OCI-LY1 (cell line): Measurements from ENCODE around the gene IGFBP5.

Experiments
- H2AFZ ChIP-seq: fragments of 200-600 bp; sonication (generic), shearing (Covaris generic); 2 replicates; pipeline ENCODE4 v1.6.0; 2014; ENCODE audit warnings: antibody characterized with exemption, mild to moderate bottlenecking, low read length
- H3F3A ChIP-seq: fragments of 200-600 bp; sonication (generic), shearing (Covaris generic); 2 replicates; pipeline ENCODE4 v1.6.0; 2014; ENCODE audit warnings: mild to moderate bottlenecking, antibody characterized with exemption, low read length, moderate library complexity; ENCODE audit not compliant: insufficient read depth
- H3K27ac ChIP-seq: fragments of 200-600 bp; sonication (generic); 2 replicates; pipeline ENCODE4 v1.5.1; 2014; ENCODE audit warnings: low read length, mixed run types, mild to moderate bottlenecking, low read depth; ENCODE audit not compliant: poor library complexity, severe bottlenecking
- H3K27me3 ChIP-seq: fragments of 200-600 bp; sonication (generic); 2 replicates; pipeline ENCODE4 v1.6.0; 2014; ENCODE audit warnings: antibody characterized with exemption, mild to moderate bottlenecking, low read length, moderate library complexity; ENCODE audit not compliant: insufficient read depth
- H3K36me3 ChIP-seq: fragments of 200-600 bp; sonication (generic); 2 replicates; pipeline ENCODE4 v1.6.1; 2014; ENCODE audit warnings: mild to moderate bottlenecking, antibody characterized with exemption, low read length, moderate library complexity, mixed read lengths; ENCODE audit not compliant: insufficient read depth
- H3K4me1 ChIP-seq: fragments of 200-600 bp; sonication (generic); 2 replicates; pipeline ENCODE4 v1.5.1; 2014; ENCODE audit warnings: mild to moderate bottlenecking, low read length, moderate library complexity; ENCODE audit not compliant: insufficient read depth, severe bottlenecking
- H3K4me2 ChIP-seq: fragments of 200-600 bp; sonication (generic), shearing (Covaris generic); 2 replicates; pipeline ENCODE4 v1.6.1; 2014; ENCODE audit warnings: low read length
- H3K4me3 ChIP-seq: fragments of 200-600 bp; sonication (generic); 2 replicates; pipeline ENCODE4 v1.5.1; 2014; ENCODE audit warnings: low read length, low read depth, mild to moderate bottlenecking, mixed read lengths; ENCODE audit not compliant: poor library complexity, severe bottlenecking
- H3K79me2 ChIP-seq: fragments of 200-600 bp; shearing (Covaris generic); 2 replicates; pipeline ENCODE4 v1.6.1; 2016; ENCODE audit warnings: mixed run types, low read length, mixed read lengths; ENCODE audit not compliant: insufficient read depth
- H3K9ac ChIP-seq: fragments of 200-600 bp; sonication (generic), shearing (Covaris generic); 2 replicates; pipeline ENCODE4 v1.6.1; 2014; ENCODE audit warnings: mild to moderate bottlenecking, low read length, mixed read lengths
- H3K9me2 ChIP-seq: fragments of 200-600 bp; sonication (generic), shearing (Covaris generic); 2 replicates; pipeline ENCODE4 v1.6.1; 2014; ENCODE audit warnings: low read depth, mild to moderate bottlenecking, low read length, mixed read lengths
- H3K9me3 ChIP-seq: fragments of 200-600 bp; shearing (Covaris generic); 2 replicates; pipeline ENCODE4 v1.6.1; 2014; ENCODE audit warnings: low read length, mixed read lengths
- H4K20me1 ChIP-seq: fragments of 200-600 bp; sonication (generic), shearing (Covaris generic); 2 replicates; pipeline ENCODE4 v1.6.0; 2016; ENCODE audit warnings: mild to moderate bottlenecking, low read length; ENCODE audit not compliant: insufficient read depth
- EZH2 ChIP-seq: fragments of 200-600 bp; sonication (generic), shearing (Covaris generic); IDR thresholded peaks from 2 replicates; pipeline ENCODE4 v1.8.0; 2017; ENCODE audit warnings: borderline replicate concordance, mixed run types, mild to moderate bottlenecking, antibody characterized with exemption, low read length, moderate library complexity, mixed read lengths
- TF ChIP-seq, protein P1 (sequence below): fragments of 200-600 bp; sonication (generic), shearing (Covaris generic); IDR thresholded peaks from 2 replicates; pipeline ENCODE4 v1.5.1; 2017; ENCODE audit warnings: mild to moderate bottlenecking, antibody characterized with exemption, low read length, moderate library complexity, mixed read lengths

Gene IGFBP5

DNA sequence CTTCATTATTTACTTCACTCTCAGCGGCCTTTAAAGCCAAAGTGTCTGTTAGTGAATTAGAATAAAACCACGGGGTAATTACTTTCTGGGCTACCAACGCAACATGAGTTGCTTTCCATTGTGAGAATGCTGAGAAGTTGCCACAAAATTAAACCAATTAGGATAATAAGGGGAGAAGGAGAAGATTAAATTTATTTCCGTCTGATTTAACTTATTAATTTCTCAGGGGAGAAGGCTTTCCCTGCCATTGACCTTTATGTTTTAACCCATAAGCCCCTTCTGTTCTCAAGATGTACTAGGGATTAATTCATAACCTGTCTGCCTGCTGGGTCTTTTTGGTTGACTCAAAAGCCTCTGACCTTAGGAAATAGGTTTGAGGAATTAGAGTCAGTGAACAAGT lies 42.3 kb upstream of the IGFBP5 start:
- Histone ChIP-seq H3K36me3 (no peaks in the 10 kb centered on the region), H3K4me2 (no peak overlapping the region), H3K27me3 (no peaks in the 10 kb centered on the region; the same call in 1 of the 2 replicates), H3K79me2 (no peaks in the 10 kb centered on the region), H2AFZ (no peak overlapping the region), H4K20me1 (no peaks in the 10 kb centered on the region), H3F3A (no peaks in the 10 kb centered on the region), H3K4me3 (no peak overlapping the region), H3K9me3 (no peaks in the 10 kb centered on the region), H3K9me2 (no peaks in the 10 kb centered on the region), H3K4me1 (no peaks in the 10 kb centered on the region), H3K27ac (no peak overlapping the region), H3K9ac (no peak overlapping the region)
- TF ChIP-seq, protein P1, sequence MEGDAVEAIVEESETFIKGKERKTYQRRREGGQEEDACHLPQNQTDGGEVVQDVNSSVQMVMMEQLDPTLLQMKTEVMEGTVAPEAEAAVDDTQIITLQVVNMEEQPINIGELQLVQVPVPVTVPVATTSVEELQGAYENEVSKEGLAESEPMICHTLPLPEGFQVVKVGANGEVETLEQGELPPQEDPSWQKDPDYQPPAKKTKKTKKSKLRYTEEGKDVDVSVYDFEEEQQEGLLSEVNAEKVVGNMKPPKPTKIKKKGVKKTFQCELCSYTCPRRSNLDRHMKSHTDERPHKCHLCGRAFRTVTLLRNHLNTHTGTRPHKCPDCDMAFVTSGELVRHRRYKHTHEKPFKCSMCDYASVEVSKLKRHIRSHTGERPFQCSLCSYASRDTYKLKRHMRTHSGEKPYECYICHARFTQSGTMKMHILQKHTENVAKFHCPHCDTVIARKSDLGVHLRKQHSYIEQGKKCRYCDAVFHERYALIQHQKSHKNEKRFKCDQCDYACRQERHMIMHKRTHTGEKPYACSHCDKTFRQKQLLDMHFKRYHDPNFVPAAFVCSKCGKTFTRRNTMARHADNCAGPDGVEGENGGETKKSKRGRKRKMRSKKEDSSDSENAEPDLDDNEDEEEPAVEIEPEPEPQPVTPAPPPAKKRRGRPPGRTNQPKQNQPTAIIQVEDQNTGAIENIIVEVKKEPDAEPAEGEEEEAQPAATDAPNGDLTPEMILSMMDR: no peak
- TF ChIP-seq EZH2: no peak

DNA sequence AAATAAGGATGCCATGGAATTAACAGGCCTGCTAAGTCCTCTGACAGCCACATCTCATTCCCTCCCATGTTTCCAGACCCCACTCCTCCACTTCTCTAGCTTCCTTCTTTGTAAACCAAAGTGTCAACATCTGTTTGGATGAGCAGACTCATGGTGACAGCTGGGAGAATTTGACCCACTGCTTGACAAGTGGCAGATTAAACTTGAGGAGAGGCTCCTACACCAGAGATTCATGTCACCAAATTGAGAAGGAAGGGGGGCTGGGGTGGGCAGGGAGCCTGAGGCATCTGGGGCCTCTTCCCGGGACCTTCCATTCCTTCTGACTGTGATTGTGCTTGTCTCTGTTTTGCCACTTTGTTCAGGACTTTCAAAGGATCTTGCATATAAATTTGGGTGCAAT lies 41.0 kb upstream of the IGFBP5 start:
- Histone ChIP-seq H3K9me2 (no peaks in the 10 kb centered on the region), H4K20me1 (no peaks in the 10 kb centered on the region), H3K4me1 (no peaks in the 10 kb centered on the region), H3K27me3 (no peaks in the 10 kb centered on the region; the same call in 1 of the 2 replicates), H3K4me3 (no peak overlapping the region), H3K4me2 (no peak overlapping the region), H3K36me3 (no peaks in the 10 kb centered on the region), H2AFZ (no peak overlapping the region), H3K9me3 (no peaks in the 10 kb centered on the region), H3K79me2 (no peaks in the 10 kb centered on the region), H3K9ac (no peak overlapping the region), H3F3A (no peaks in the 10 kb centered on the region), H3K27ac (no peak overlapping the region)
- TF ChIP-seq, protein P1: no peak
- no peak for TF ChIP-seq EZH2

DNA sequence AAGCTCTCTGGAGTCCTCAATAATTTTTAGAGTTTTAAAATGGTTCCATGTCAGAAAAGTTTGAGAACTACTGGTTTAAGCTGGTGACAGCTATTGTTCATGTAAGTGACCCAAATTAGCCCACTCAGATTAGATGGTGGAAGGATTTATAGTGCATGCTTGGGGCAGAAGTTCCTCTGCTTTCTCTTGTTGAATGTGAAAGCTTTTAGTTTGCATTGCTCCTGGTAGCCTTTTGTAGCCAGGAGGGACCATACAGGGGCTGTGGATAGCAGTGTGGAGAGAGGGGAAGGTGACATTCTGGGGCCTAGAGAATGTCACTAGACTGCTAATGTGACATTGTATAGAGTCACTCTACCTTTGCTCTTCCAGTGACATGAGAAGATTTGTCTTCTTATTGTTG lies 40.3 kb upstream of the IGFBP5 start:
- H3K4me1 ChIP-seq: no peaks in the 10 kb centered on the region
- no peaks in the 10 kb centered on the region for H4K20me1 ChIP-seq
- no peaks in the 10 kb centered on the region for H3K79me2 ChIP-seq
- H3K4me3 ChIP-seq: no peak overlapping the region
- no peaks in the 10 kb centered on the region for H3K9me2 ChIP-seq
- H3K9me3 ChIP-seq: no peaks in the 10 kb centered on the region
- H3K4me2 ChIP-seq: no peak overlapping the region
- no peaks in the 10 kb centered on the region for H3F3A ChIP-seq
- H3K9ac ChIP-seq: no peak overlapping the region
- H3K36me3 ChIP-seq: no peaks in the 10 kb centered on the region
- no peaks in the 10 kb centered on the region; the same call in 1 of the 2 replicates for H3K27me3 ChIP-seq
- TF ChIP-seq EZH2: no peak
- no peak overlapping the region for H3K27ac ChIP-seq
- H2AFZ ChIP-seq: no peak overlapping the region

DNA sequence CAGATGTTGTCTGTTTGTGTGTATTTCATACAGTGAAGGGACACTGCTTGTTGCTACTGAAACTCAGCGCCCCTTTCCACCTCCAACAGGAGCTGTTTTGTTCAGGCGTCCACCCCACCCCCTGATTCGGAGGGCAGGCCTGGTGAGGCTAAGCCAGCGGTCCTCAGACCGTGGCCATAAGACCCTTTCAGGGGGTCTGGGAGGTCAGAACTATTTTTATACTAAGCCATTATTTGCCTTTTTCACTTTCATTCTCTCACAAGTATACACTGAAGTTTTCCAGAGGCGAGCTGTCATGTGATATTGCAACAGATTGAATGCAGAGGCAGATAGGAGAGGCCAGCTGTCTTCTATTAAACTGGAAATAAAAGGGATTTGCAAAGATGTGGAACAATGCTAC lies 39.7 kb upstream of the IGFBP5 start:
- no peak overlapping the region for H3K9ac ChIP-seq
- H3F3A ChIP-seq: no peaks in the 10 kb centered on the region
- no peaks in the 10 kb centered on the region for H4K20me1 ChIP-seq
- no peaks in the 10 kb centered on the region for H3K9me3 ChIP-seq
- H3K9me2 ChIP-seq: no peaks in the 10 kb centered on the region
- H3K27ac ChIP-seq: no peak overlapping the region
- H2AFZ ChIP-seq: no peak overlapping the region
- no peaks in the 10 kb centered on the region for H3K4me1 ChIP-seq
- H3K4me2 ChIP-seq: no peak overlapping the region
- no peak overlapping the region for H3K4me3 ChIP-seq
- H3K79me2 ChIP-seq: no peaks in the 10 kb centered on the region
- H3K36me3 ChIP-seq: no peaks in the 10 kb centered on the region
- TF ChIP-seq, protein P1: no peak
- no peak for TF ChIP-seq EZH2
- no peaks in the 10 kb centered on the region; the same call in 1 of the 2 replicates for H3K27me3 ChIP-seq
